HG03571 (cell line): Measurements from ENCODE around the gene MAD2L1BP.
A peak's percentile ranks its signal among the peaks of the same experiment; 100 is the strongest.
"Not testable (repeated sequence)": the region's sequence is repeated elsewhere in the genome, so short reads cannot be mapped to it uniquely, and the experiment has no call there.

Experiments used
- ATAC-seq: cut with Tn5 transposase; IDR thresholded peaks from one replicate; pipeline ENCODE4 v1.9.1; 2021; ENCODE audit not compliant: unreplicated experiment

Gene MAD2L1BP

DNA sequence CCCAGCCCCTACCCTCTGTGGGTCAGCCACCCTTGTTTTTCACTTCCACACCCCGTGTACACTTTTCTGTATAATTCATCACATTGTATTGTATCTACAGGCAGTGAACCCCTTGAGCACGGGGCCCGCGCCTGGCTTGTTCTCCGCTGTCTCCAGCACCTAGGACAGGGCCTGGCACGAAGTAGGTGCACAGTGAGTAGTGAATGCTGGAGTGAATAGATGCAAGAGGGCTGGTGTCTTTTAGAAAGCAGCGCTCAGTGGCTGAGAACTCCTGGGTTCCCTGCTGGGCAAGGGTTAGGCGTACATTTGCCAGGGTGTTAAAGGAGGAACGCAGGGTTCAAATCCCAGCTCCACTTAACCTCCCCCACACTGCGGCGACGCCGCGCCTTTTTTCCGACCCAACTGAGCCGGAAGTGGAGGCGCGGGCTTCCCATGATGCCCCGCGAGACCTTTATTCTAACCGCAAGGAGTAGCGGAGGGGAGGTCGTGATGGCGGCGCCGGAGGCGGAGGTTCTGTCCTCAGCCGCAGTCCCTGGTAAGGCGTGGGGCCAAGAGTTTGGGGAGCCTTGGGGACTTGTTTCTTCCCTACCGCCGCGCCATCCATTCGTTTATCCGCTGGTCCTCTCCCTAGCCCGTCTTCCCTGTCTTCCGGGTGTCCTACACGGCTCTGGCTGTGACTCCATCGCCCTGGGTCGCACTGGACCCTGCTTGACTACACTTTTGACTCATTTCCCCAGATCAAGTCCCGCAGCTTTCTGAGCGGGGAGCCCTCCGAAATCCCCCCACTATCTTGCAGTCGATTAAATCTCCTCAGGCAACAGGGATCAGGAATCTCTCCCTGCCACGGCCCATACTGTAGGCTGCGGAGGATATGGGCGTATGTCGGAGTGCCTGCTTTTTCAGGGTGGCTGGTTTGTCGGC is at the start of gene MAD2L1BP:
MAD2L1BP (plus strand) TSS at position 454 of the 921 bp plus-strand sequence; CDS start at position 490, 36 bp downstream.
- ATAC-seq: peak; percentile 67

GRCh38 chr6:43588194-43588593 is 47.4 kb upstream of the MAD2L1BP start:
- no peak for ATAC-seq

- not testable (repeated sequence) for ATAC-seq
Measured at GRCh38 chr6:43589564-43589963, 46.1 kb upstream of the MAD2L1BP start.

DNA sequence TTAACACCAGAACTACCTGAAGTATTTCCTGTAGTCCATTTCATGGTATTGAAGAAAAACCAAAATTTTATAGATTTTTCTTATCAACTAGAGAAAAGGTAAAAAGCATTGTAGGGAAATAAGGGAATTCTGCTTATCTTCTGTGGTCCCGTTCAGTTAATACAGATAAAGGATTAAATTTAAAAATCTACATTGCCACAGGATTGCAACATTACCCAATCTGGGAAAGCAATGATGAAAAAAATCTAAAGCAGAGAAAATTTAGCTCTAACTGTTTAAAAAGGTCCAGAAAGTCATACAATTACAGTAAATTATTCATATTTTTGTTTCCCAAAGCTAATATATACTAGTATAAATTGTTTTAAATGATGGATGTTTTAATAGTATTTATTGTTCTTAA is 41.7 kb upstream of the MAD2L1BP start:
- ATAC-seq: no peak

GRCh38 chr6:43600595-43600994 is 35.0 kb upstream of the MAD2L1BP start:
- ATAC-seq: no peak

DNA sequence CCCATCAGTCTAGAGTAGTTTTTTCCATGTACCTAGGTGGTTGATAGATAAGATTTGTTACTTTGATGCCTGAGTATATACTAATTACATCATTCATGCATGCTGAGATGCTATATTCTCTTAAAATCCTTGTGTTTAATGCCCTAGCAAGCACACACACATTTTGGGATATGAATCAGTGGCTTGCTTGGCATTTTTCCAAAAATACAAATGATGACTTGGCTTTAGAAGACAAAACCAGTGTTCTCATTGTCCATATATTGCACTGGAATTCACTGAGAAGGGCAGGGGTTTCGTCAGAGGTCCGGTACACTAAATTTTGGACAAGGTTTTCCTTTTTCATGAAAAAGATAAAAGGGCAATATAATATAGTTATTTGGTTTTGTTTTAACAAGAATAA is 31.5 kb upstream of the MAD2L1BP start:
- no peak for ATAC-seq

DNA sequence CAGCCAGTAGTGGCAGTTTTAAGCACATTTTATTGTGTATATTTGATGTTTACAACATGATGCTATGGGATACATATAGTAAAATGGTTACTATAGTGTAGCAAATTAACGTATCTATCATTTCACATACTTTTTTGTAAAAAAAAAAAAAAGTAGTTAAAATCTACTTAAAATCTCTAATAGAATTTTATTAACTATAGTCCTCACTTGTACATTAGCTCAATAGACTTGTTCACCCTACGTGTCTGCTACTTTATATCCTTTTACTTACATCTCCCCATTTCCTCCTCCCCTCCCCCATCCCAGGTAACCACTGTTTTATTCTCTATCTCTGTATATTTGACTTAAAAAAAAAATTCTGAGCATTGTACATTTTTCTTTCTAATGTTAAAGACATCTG is 29.6 kb upstream of the MAD2L1BP start:
- ATAC-seq: no peak

DNA sequence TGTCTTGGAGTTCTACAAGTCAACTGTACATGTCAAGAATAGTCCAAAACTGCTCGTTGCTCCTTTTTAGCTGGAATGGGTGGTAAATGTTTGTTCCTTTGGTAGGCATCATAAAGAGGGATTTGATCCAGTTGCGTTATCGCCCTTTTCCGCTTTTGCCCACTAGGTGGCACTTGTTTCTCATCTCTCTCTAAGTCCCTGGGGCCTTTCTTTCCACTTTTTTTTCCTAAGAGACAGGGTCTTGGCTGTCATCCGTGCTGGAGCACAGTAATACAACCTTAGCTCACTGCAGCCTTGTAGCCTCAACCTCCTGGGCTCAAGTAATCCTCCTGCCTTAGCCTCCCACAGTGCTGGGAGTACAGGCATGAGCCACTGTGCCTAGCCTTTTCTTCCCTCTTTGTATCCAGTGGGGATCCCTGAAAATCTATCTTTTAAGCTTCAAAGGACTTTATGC is 27.3 kb upstream of the MAD2L1BP start:
- no peak for ATAC-seq

DNA sequence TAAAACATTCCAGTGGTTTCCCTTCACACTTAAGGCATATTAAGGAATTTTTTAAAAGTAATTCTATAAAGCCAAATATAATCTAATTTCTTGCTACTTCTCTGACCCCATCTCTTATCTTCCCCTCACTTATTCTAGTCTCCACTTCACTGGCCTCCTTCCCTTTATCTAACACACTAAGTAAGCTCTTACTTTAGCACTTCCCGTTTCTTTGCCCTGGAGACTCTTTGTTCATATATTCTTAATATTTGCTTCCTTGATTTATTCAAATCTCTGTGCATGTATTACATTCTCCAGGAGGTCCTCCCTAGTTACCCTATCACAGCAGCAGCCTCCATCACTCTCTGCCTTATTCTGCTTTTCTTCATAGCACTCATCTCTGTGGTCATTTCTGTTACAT is 26.8 kb upstream of the MAD2L1BP start:
- no peak for ATAC-seq

- ATAC-seq: no peak
Measured at GRCh38 chr6:43609402-43609801, 26.2 kb upstream of the MAD2L1BP start.

GRCh38 chr6:43610431-43610830 is 25.2 kb upstream of the MAD2L1BP start:
- no peak for ATAC-seq

DNA sequence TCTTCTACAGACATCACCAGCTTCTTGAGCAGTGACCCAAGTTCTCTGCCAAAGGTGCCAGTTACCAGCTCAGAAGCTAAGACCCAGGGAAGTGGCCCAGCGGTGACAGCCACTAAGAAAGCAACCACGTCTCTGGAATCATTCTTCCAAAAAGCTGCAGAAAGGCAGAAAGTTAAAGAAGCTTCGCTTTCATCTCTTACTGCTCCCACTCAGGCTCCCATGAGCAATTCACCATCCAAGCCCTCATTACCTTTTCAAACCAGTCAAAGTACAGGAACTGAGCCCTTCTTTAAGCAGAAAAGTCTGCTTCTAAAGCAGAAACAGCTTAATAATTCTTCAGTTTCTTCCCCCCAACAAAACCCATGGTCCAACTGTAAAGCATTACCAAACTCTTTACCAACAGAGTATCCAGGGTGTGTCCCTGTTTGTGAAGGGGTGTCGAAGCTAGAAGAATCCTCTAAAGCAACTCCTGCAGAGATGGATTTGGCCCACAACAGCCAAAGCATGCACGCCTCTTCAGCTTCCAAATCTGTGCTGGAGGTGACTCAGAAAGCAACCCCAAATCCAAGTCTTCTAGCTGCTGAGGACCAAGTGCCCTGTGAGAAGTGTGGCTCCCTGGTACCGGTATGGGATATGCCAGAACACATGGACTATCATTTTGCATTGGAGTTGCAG is 21.8 kb upstream of the MAD2L1BP start:
- no peak for ATAC-seq

DNA sequence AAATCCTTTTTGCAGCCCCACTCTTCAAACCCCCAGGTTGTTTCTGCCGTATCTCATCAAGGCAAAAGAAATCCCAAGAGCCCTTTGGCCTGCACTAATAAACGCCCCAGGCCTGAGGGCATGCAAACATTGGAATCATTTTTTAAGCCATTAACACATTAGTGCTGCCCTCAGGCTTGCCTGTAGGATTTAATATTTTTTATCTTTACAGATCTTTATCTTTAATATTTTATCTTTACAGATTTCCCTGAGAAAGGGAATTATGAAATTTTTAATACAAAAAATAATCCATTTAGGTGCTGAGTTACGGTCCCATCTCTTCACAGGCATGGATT is 21.3 kb upstream of the MAD2L1BP start:
- ATAC-seq: no peak

DNA sequence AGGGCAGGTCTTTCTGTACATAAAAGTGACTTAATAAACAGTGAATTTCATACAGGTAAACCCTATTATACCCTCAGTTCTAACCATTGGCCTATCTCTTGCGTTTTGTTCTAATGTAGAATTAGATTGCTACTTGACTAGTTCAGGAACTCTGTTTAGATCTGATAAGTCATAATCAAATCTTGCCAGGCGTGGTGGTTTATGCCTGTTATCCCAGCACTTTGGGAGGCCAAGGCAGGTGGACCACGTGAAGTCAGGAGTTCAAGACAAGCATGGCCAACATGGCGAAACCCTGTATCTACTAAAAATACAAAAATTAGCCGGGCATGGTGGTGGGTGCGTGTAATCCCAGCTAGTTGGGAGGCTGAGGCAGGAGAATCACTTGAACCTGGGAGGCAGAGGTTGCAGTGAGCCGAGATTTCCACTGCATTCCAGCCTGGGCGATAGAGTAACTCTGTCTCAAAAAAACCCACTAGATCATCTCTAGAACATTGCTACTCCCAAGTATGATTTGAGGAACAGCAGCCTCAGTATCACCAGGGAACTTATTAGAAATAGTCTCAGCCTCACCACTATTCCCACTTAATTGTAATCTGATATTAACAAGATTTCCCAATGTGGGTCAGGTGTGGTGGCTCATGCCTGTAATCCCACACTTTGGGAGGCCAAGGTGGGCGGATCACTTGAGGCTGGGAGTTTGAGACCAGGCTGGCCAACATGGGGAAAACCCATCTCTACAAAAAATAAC is 18.7 kb upstream of the MAD2L1BP start:
- no peak for ATAC-seq

DNA sequence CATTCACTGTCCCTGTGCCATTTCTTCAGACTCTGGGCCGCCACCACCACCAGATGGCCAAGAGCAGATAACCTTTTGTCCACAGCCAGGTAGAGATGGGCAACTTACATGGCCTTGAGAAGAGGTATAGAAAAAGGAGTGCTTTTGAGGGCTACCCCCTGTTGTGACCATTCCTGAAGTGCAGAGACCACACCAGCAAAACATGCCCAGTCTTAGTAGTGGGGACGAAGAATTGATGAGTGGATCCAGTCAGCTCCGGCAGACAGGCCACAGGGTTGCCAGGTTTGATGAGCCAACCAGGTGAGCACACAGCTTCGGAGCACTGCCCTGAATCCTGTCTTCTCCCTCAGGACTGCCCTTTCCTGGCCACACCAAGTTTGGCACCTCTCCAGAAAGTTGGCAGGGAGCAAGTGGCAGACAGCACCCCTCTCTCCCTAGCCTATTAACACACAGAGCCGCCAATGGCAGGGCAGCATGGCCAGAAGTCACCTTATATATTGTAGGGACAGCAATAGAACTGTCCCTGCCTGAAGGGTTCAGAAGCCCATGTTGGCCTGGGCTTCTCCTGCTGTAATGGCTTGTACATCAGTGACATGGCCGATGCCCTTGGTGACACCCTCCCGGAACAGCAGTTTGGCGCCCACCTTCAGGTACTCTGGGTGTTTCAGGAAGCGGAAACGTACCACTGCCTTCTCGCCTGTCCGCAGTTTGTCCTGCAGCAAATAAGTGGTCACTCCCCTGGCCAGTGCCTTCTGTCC is 14.4 kb upstream of the MAD2L1BP start:
- no peak for ATAC-seq

- ATAC-seq: no peak
Measured at GRCh38 chr6:43621836-43622180, 13.8 kb upstream of the MAD2L1BP start.

GRCh38 chr6:43622541-43622940 is 13.1 kb upstream of the MAD2L1BP start:
- ATAC-seq: no peak

- no peak for ATAC-seq
Measured at GRCh38 chr6:43623880-43624785, 11.5 kb upstream of the MAD2L1BP start.

DNA sequence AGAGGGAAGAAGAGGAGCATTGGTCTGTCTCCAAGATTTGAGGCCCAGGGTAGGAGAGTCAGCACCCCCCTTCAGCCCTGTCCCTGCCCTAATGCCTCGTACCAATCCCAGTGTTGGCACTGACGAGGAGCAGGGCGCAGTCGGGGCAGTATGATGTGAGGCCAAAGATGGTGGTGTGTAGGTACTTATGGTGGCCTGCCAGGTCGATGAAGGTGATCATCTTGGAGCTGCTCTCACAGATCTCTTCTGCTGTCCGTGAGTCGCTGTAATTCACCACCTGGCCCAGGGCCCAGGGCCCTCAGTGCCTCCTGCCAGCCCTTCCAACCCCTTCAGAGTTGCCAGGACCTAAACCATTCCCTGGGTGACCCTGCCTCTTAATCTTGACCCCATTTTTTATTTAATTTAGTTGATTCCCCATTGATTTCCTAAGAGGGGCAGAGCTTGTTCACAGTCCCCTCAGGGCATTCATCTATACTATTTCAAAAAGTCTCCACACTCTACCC is 10.8 kb upstream of the MAD2L1BP start:
- no peak for ATAC-seq
